PFSK-1 (cell line): ENCODE results near the gene CPA1.

Experiments used
- FOXP2 ChIP-seq: optimal IDR thresholded peaks from 2 replicates; pipeline ENCODE3; 2011; ENCODE audit warnings: borderline replicate concordance, control low read depth, inconsistent platforms; ENCODE audit not compliant: insufficient read depth; ENCODE audit errors: extremely low read length, extremely low read depth
- POLR2AphosphoS5 ChIP-seq: IDR thresholded peaks from 2 replicates; pipeline ENCODE4 v1.6.1; 2012; ENCODE audit warnings: low read depth, mild to moderate bottlenecking, control low read depth, low read length, moderate library complexity
- REST ChIP-seq, 2 experiments: IDR thresholded peaks; 2 replicates each; pipeline versions ENCODE4 v1.6.1 to v1.8.0; 2011 to 2012; ENCODE audit warnings: low read depth in 2 of 2, low read length in 2 of 2, control low read depth in 1 of 2, inconsistent platforms in 1 of 2, mild to moderate bottlenecking in 1 of 2, moderate library complexity in 1 of 2; ENCODE audit not compliant: insufficient read depth in 1 of 2
- SIN3A ChIP-seq: IDR thresholded peaks from 2 replicates; pipeline ENCODE4 v1.6.1; 2012; ENCODE audit warnings: mild to moderate bottlenecking, low read length, moderate library complexity, borderline replicate concordance; ENCODE audit not compliant: insufficient read depth
- TAF1 ChIP-seq: IDR thresholded peaks from 2 replicates; pipeline ENCODE4 v1.6.1; 2012; ENCODE audit warnings: low read length, control low read depth, borderline replicate concordance; ENCODE audit not compliant: insufficient read depth

CPA1 gene

GRCh38 chr7:130398526-130399090 lies 18.3 kb downstream of the CPA1 start:
- no peak for TF ChIP-seq POLR2AphosphoS5
- TF ChIP-seq FOXP2, result no peak
- no peak for TF ChIP-seq REST (IDR thresholded peaks at IDR 0.05; ENCODE audit: insufficient read depth in 1 of 2, low read depth in 2 of 2, low read length in 2 of 2)
- TF ChIP-seq TAF1, result no peak
- no peak for TF ChIP-seq SIN3A

GRCh38 chr7:130400120-130400572 lies 19.9 kb downstream of the CPA1 start:
- TF ChIP-seq SIN3A, result no peak
- TF ChIP-seq FOXP2, result no peak
- no peak for TF ChIP-seq TAF1
- TF ChIP-seq REST (IDR thresholded peaks at IDR 0.05; ENCODE audit: insufficient read depth in 1 of 2, low read depth in 2 of 2, low read length in 2 of 2), result no peak
- TF ChIP-seq POLR2AphosphoS5, result no peak

GRCh38 chr7:130401101-130401500 lies 20.8 kb downstream of the CPA1 start:
- TF ChIP-seq TAF1 (no peak), POLR2AphosphoS5 (no peak), REST (IDR thresholded peaks at IDR 0.05; ENCODE audit: insufficient read depth in 1 of 2, low read depth in 2 of 2, low read length in 2 of 2) (no peak)

GRCh38 chr7:130401578-130401977 lies 21.3 kb downstream of the CPA1 start:
- TF ChIP-seq SIN3A (no peak), TAF1 (no peak)

- TF ChIP-seq SIN3A, result no peak
- TF ChIP-seq REST (IDR thresholded peaks at IDR 0.05; ENCODE audit: insufficient read depth in 1 of 2, low read depth in 2 of 2, low read length in 2 of 2), result no peak
- no peak for TF ChIP-seq FOXP2
- TF ChIP-seq POLR2AphosphoS5, result no peak
- TF ChIP-seq TAF1, result no peak
These were observed 24.7 kb downstream of the CPA1 start for GRCh38 chr7:130405003-130405402.
